Prostate gland (tissue), 2 donors: ENCODE data around the gene YIPF1.

ENCODE experiments used
- POLR2A ChIP-seq: fragments of 450-650 bp; IDR thresholded peaks from one replicate; pipeline ENCODE4 v1.6.1; 2016; ENCODE audit warnings: antibody characterized with exemption, mild to moderate bottlenecking
- POLR2AphosphoS5 ChIP-seq: sonication (generic); formaldehyde crosslinking; IDR thresholded peaks from one replicate; pipeline ENCODE4 v1.6.1; 2017; ENCODE audit warnings: antibody characterized with exemption
- TF ChIP-seq, protein P1 (sequence below), 4 experiments: fragments of 200-600 bp in 2 of 4; fragments of 450-650 bp in 2 of 4; sonication (generic) in 2 of 4; IDR thresholded peaks; 1 replicate in 3 of 4; 2 replicates in 1 of 4; pipeline ENCODE4 v1.5.1; 2016 to 2019; ENCODE audit warnings: antibody characterized with exemption in 4 of 4, mild to moderate bottlenecking in 2 of 4, moderate library complexity in 2 of 4

DNA sequence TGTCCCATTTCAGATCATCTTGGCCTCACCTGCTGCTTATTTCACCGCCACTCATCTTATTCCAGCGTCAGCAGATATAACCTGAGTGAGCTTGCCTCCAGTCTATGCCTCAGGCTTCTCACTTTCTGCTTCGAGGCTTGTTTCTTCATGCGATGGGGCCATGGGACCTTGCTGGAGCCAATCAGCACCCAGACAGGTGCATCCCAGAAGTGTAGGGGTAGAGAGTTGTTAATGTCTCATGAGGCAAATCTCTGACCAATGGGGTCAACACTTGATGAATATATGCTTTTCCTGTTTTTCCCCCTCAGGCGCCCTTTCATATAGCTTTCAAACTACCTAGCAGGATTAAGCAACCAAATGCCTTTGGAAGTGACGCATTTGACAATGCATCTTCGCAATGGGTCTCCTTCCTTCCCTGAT is 935 bp upstream of the YIPF1 start:
- no peak for TF ChIP-seq POLR2A
- TF ChIP-seq, protein P1, sequence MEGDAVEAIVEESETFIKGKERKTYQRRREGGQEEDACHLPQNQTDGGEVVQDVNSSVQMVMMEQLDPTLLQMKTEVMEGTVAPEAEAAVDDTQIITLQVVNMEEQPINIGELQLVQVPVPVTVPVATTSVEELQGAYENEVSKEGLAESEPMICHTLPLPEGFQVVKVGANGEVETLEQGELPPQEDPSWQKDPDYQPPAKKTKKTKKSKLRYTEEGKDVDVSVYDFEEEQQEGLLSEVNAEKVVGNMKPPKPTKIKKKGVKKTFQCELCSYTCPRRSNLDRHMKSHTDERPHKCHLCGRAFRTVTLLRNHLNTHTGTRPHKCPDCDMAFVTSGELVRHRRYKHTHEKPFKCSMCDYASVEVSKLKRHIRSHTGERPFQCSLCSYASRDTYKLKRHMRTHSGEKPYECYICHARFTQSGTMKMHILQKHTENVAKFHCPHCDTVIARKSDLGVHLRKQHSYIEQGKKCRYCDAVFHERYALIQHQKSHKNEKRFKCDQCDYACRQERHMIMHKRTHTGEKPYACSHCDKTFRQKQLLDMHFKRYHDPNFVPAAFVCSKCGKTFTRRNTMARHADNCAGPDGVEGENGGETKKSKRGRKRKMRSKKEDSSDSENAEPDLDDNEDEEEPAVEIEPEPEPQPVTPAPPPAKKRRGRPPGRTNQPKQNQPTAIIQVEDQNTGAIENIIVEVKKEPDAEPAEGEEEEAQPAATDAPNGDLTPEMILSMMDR (IDR thresholded peaks at IDR 0.05) = no peak
- no peak for TF ChIP-seq POLR2AphosphoS5
